ENCODE measurements around the gene HMCES.
A peak's percentile ranks its signal among the peaks of the same experiment; 100 is the strongest.

The HMCES gene, protein sequence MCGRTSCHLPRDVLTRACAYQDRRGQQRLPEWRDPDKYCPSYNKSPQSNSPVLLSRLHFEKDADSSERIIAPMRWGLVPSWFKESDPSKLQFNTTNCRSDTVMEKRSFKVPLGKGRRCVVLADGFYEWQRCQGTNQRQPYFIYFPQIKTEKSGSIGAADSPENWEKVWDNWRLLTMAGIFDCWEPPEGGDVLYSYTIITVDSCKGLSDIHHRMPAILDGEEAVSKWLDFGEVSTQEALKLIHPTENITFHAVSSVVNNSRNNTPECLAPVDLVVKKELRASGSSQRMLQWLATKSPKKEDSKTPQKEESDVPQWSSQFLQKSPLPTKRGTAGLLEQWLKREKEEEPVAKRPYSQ

DNA sequence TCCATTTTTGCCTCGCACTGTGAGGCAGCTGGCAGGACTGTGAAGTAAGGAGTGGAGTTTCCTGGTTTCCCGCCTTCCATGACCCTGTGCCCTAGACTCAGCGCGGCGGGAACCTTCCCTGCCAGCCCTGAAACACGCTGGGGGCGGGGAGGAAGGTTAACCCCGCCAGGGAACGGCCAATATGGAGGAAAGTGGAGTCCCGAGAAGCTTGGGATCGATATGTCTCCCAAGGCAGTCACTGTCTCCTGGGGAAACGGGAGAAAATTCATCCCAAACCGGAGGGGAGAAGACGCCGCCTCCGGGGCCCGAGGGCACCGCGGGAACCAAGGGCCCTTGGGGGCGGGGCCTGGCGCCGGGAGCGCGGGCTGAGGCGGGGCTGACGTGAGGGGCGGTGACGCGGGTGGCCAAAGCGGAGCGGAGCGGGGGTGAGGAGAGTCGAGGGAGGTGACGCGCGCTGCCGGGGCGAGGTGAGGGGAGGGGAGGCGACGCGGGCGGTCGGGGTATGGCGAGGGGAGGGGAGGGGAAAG lies at the start of gene HMCES:
HMCES (plus strand) TSS at position 432 of the 527 bp plus-strand sequence. CDS start 863 bp downstream, outside the sequence.
- DNase-seq: peak; percentile 94

- DNase-seq: no peak
Measured at GRCh38 chr3:129228891-129229585, 49.6 kb upstream of the HMCES start.

GRCh38 chr3:129230311-129231019 lies 48.2 kb upstream of the HMCES start:
- DNase-seq: peak; percentile 90

GRCh38 chr3:129231331-129232119 lies 47.1 kb upstream of the HMCES start:
- peak; percentile 42 for DNase-seq

DNA sequence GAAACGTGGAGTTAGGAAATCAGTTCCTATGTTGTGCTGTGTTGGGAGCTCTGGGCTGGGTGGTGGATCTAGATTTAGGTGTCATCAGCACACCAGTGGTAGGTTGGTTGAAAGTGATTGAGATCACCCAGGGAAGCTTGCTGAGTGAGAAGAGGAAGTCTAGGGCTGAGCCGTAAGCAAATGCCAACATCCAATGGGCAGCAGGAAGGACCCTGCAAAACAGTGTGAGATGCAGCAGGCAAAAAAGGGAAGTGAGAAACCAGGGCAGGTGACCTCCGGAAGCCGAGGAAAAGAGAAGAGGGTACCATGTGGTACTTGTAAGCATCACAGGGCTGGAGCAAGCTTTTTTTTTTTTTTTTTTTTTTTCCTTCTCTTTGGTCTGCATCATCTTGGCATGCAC lies 45.1 kb upstream of the HMCES start:
- DNase-seq: peak; percentile 38

GRCh38 chr3:129234441-129234840 lies 44.2 kb upstream of the HMCES start:
- DNase-seq: no peak

DNA sequence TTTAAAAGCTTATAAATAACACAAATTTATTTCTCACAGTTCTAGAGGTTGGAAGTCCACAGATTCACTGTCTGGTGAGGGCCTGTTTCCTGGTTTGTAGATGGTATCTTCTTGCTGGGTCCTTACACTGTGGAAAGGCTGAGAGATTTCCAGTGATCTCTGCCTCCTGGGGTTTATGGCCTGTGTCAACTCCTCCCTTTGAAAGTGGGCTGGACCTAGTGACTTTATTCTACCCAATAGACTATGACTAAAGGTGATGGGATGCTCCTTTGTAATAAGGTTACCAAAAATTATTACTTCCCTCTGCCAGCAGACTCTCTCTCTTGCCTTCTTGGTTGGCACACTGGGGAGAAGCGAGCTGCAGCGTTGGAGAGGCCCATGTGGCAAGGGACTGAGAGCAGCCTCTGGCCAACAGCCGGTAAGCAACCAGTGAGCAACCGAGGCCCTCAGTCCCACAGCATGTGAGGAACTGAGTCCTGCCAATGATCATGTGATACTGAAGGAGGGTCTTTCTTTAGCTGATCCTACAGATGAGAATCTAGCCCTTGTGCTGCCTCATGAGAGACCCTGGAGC lies 43.2 kb upstream of the HMCES start:
- no peak for DNase-seq

GRCh38 chr3:129238945-129239705 lies 39.5 kb upstream of the HMCES start:
- peak; percentile 84 for DNase-seq

GRCh38 chr3:129239991-129240390 lies 38.7 kb upstream of the HMCES start:
- no peak for DNase-seq

DNA sequence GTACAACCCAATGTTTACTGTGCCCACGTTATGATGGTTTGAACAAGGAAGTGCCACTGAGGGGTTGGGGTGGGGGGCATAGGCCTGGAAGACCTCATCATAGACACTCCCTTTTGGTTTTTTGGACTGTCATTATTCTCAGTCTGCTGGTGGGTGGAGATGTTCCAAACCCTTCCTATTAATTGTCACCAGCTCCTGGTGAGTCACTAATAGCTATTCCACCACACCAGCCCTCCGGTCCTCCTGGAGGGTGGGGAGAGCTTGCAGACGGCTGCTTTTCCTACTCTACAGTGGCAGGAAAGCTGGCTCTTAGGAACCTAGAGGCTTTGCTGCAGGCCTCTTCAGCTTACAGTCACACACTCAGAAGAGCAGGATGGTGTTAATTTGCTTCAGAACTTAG lies 38.2 kb upstream of the HMCES start:
- no peak for DNase-seq

GRCh38 chr3:129245141-129245540 lies 33.5 kb upstream of the HMCES start:
- DNase-seq: no peak

GRCh38 chr3:129245641-129246306 lies 32.9 kb upstream of the HMCES start:
- peak; percentile 88 for DNase-seq

GRCh38 chr3:129246636-129247035 lies 32.0 kb upstream of the HMCES start:
- DNase-seq: no peak

- DNase-seq: no peak
Measured at GRCh38 chr3:129248286-129248979, 30.2 kb upstream of the HMCES start.

GRCh38 chr3:129249284-129250065 lies 29.2 kb upstream of the HMCES start, which contains the start of gene COPG1:
Gene COPG1, plus strand, starts transcription at chr3:129249606. Its CDS starts 104 bp downstream, at chr3:129249710.
- peak; percentile 94 for DNase-seq

DNA sequence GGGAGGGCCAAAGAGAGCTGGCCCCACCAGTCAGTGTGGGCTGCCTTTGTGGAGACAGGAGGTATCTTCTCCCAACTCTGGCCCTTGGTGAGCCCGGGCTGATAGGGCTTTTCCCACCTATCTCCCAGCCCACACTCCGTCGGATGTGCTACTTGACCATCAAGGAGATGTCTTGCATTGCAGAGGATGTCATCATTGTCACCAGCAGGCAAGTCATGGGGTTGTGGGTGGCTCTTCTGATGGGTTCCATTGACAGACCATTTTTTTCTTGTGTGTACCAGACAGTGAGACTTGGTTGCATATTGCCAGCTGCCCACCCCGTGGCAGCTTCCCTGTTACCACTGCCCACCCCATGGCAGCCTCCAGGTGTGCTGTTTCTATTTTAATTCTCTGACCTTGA lies 25.9 kb upstream of the HMCES start:
- no peak for DNase-seq

- no peak for DNase-seq
Measured at GRCh38 chr3:129254536-129255230, 24.0 kb upstream of the HMCES start.

- DNase-seq: no peak
Measured at GRCh38 chr3:129256270-129256669, 22.4 kb upstream of the HMCES start.

- DNase-seq: no peak
Measured at GRCh38 chr3:129257609-129258008, 21.1 kb upstream of the HMCES start.

Measured in activated CD4-positive, alpha-beta T cell treated with anti-CD3 and anti-CD28 coated beads, Interleukin-10, Interleukin-2, amounts not matched to agents 100 ng/mL and 50 ng/mL, durations not matched to agents 16 hours and 8 hours (primary cell).